T-helper 2 cell treated with Interferon-gamma antibody and Interleukin-4, amounts not matched to agents 5 μg/mL and 100 μg/mL, for 36 hours (primary cell): ENCODE results near the gene GNE.
"Not testable (repeated sequence)": the region's sequence is repeated elsewhere in the genome, so short reads cannot be mapped to it uniquely, and the experiment has no call there.

Source experiments
- DNase-seq: peaks from one replicate; pipeline ENCODE4 v3.0.0; 2021; ENCODE audit warnings: low spot score
- H3K27ac Mint-ChIP-seq: one replicate; pipeline ENCODE4 v1.8.0; 2021; ENCODE audit warnings: mild to moderate bottlenecking, mixed read lengths
- H3K27me3 Mint-ChIP-seq: one replicate; pipeline ENCODE4 v1.8.0; 2021; ENCODE audit warnings: low read depth, mixed read lengths
- H3K36me3 Mint-ChIP-seq: one replicate; pipeline ENCODE4 v1.8.0; 2021; ENCODE audit warnings: low read depth, mixed read lengths
- H3K4me1 Mint-ChIP-seq: one replicate; pipeline ENCODE4 v1.8.0; 2021; ENCODE audit warnings: low read depth, mixed read lengths
- H3K4me3 Mint-ChIP-seq: one replicate; pipeline ENCODE4 v1.8.0; 2022; ENCODE audit warnings: mild to moderate bottlenecking, moderate library complexity, mixed read lengths
- H3K9me3 Mint-ChIP-seq: one replicate; pipeline ENCODE4 v1.8.0; 2021; ENCODE audit warnings: mixed read lengths

The GNE gene

GRCh38 chr9:36249189-36249588 is 9.1 kb downstream of the GNE start:
- H3K4me1 Mint-ChIP-seq = peaks cover 6% of the 10 kb centered on the region
- DNase-seq = no peak
- no peaks in the 10 kb centered on the region for H3K9me3 Mint-ChIP-seq
- no peak overlapping the region for H3K27ac Mint-ChIP-seq
- H3K4me3 Mint-ChIP-seq = no peak overlapping the region
- H3K36me3 Mint-ChIP-seq = peaks cover 18% of the 10 kb centered on the region
- H3K27me3 Mint-ChIP-seq = no peaks in the 10 kb centered on the region

DNA sequence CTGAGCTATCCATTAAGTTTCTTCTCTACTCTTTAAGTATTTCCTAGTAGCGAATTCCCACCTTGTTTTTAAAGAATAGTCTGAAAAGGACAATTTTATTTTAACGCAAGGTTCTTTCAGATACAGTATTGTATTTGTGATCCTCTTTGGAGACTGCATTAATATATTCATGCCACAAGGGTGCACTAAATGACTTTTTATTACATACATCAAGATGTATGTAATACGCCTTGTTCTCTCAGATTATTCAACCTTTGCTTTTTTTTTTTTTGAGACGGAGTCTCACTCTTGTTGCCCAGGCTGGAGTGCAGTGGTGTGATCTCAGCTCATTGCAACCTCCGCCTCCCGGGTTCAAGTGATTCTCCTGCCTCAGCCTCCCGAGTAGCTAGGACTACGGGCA is 10.2 kb downstream of the GNE start:
- H3K9me3 Mint-ChIP-seq, DNase-seq: not testable (repeated sequence)

GRCh38 chr9:36247356-36247755 is 10.9 kb downstream of the GNE start:
- no peaks in the 10 kb centered on the region for H3K27me3 Mint-ChIP-seq
- peaks cover 6% of the 10 kb centered on the region for H3K4me1 Mint-ChIP-seq
- H3K27ac Mint-ChIP-seq = no peak overlapping the region
- H3K9me3 Mint-ChIP-seq = no peaks in the 10 kb centered on the region
- H3K36me3 Mint-ChIP-seq = peaks cover 25% of the 10 kb centered on the region
- H3K4me3 Mint-ChIP-seq = no peak overlapping the region
- DNase-seq = no peak

More for the DNA sequence above, 10.2 kb downstream of the GNE start:
- not testable (repeated sequence) for H3K4me1 Mint-ChIP-seq, H3K27ac Mint-ChIP-seq, H3K4me3 Mint-ChIP-seq, H3K27me3 Mint-ChIP-seq
- peaks cover 23% of the 10 kb centered on the region for H3K36me3 Mint-ChIP-seq

- DNase-seq = no peak
- H3K36me3 Mint-ChIP-seq = peaks cover 30% of the 10 kb centered on the region
- H3K4me3 Mint-ChIP-seq = no peak overlapping the region
- no peaks in the 10 kb centered on the region for H3K9me3 Mint-ChIP-seq
- no peaks in the 10 kb centered on the region for H3K27me3 Mint-ChIP-seq
- H3K4me1 Mint-ChIP-seq = peaks cover 6% of the 10 kb centered on the region
- no peak overlapping the region for H3K27ac Mint-ChIP-seq
Observed at GRCh38 chr9:36245906-36246305, 12.3 kb downstream of the GNE start.

DNA sequence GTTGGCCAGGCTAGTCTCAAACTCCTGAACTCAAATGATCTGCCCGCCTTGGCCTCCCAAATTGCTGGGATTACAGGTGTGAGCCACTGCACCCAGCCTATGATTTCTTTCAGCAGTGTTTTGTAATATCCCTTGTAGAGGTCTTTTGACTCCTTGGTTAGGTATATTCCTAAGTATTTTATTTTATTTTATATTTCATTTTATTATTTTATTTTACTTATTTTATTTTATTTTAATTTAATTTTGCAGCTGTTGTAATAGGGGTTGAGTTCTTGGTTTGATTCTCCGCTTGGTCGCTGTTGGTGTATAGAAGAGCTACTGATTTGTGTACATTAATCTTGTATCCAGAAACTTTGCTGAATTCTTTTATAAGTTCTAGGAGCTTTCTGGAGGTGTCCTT is 18.6 kb downstream of the GNE start:
- H3K27me3 Mint-ChIP-seq, H3K27ac Mint-ChIP-seq, DNase-seq, H3K9me3 Mint-ChIP-seq, H3K4me3 Mint-ChIP-seq, H3K4me1 Mint-ChIP-seq: not testable (repeated sequence)
- H3K36me3 Mint-ChIP-seq = peaks cover 50% of the 10 kb centered on the region

- Mint-ChIP-seq H3K36me3 (peaks cover 52% of the 10 kb centered on the region), H3K27ac (peak overlapping the region; percentile 16)
- not testable (repeated sequence) for H3K9me3 Mint-ChIP-seq, H3K4me1 Mint-ChIP-seq, H3K4me3 Mint-ChIP-seq, H3K27me3 Mint-ChIP-seq, DNase-seq
Observed at GRCh38 chr9:36239205-36239604, 19.0 kb downstream of the GNE start.

DNA sequence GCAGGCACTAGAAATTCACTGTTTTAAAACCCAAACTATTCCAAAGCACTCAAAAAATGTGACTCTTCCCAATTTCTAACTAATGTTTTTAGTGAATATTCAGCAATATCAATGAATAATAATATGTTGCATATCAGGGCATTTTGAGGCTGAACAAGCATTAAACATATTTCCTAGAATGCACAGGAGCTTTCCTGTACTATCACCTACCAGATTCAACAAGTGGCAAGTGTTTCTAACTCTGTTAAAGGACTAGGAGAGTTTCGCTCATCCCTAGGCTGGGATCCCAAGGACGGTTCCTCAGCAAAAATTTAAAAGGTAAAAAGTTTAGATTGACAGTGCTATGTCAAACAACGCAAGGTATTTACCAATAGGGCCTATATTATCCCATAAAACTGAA is 21.0 kb downstream of the GNE start:
- H3K27ac Mint-ChIP-seq = no peak overlapping the region
- H3K4me3 Mint-ChIP-seq = no peak overlapping the region
- no peak for DNase-seq
- H3K9me3 Mint-ChIP-seq = no peaks in the 10 kb centered on the region
- peaks cover 2% of the 10 kb centered on the region for H3K4me1 Mint-ChIP-seq
- no peaks in the 10 kb centered on the region for H3K27me3 Mint-ChIP-seq
- peaks cover 58% of the 10 kb centered on the region for H3K36me3 Mint-ChIP-seq

DNA sequence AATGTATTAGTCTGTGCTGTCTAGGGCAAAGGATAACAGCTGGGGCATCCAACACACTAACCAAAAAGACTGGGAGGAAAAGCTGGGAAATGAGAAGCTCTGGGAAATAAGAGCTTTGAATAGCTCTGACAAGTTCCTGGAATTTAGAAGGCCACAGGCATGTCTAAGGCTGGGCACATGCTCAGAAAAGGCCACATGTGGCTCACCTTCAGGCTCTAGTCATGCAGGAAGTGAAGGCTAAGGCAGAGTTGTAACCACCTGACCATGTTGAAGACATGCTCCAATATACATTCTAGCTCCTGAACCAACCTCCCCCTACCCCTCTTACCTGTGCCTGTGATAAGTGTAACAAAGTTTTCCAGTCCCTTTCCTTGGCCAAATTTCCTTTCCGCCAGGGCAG is 35.8 kb downstream of the GNE start:
- peaks cover 3% of the 10 kb centered on the region for H3K9me3 Mint-ChIP-seq
- no peaks in the 10 kb centered on the region for H3K27me3 Mint-ChIP-seq
- H3K36me3 Mint-ChIP-seq = peaks cover 76% of the 10 kb centered on the region
- no peak overlapping the region for H3K4me3 Mint-ChIP-seq
- no peak overlapping the region for H3K27ac Mint-ChIP-seq
- peaks cover 21% of the 10 kb centered on the region for H3K4me1 Mint-ChIP-seq
- DNase-seq = no peak

- Mint-ChIP-seq H3K9me3 (peaks cover 3% of the 10 kb centered on the region), H3K4me1 (peaks cover 26% of the 10 kb centered on the region), H3K36me3 (peaks cover 74% of the 10 kb centered on the region), H3K4me3 (no peak overlapping the region), H3K27ac (no peak overlapping the region), H3K27me3 (no peaks in the 10 kb centered on the region)
- no peak for DNase-seq
Observed at GRCh38 chr9:36221667-36222066, 36.6 kb downstream of the GNE start.

GRCh38 chr9:36218411-36218901 is 39.8 kb downstream of the GNE start:
- peaks cover 34% of the 10 kb centered on the region for H3K4me1 Mint-ChIP-seq
- DNase-seq = peak; percentile 40
- peaks cover 3% of the 10 kb centered on the region for H3K9me3 Mint-ChIP-seq
- H3K27me3 Mint-ChIP-seq = no peaks in the 10 kb centered on the region
- peak overlapping the region; percentile 55 for H3K4me3 Mint-ChIP-seq
- peaks cover 64% of the 10 kb centered on the region for H3K36me3 Mint-ChIP-seq
- H3K27ac Mint-ChIP-seq = peak overlapping the region; percentile 79

- Mint-ChIP-seq H3K36me3 (peaks cover 64% of the 10 kb centered on the region), H3K27ac (peak overlapping the region; percentile 79), H3K27me3 (no peaks in the 10 kb centered on the region), H3K9me3 (peaks cover 3% of the 10 kb centered on the region), H3K4me3 (peak overlapping the region; percentile 55), H3K4me1 (peaks cover 36% of the 10 kb centered on the region)
- no peak for DNase-seq
Observed at GRCh38 chr9:36218011-36218410, 40.2 kb downstream of the GNE start.

DNA sequence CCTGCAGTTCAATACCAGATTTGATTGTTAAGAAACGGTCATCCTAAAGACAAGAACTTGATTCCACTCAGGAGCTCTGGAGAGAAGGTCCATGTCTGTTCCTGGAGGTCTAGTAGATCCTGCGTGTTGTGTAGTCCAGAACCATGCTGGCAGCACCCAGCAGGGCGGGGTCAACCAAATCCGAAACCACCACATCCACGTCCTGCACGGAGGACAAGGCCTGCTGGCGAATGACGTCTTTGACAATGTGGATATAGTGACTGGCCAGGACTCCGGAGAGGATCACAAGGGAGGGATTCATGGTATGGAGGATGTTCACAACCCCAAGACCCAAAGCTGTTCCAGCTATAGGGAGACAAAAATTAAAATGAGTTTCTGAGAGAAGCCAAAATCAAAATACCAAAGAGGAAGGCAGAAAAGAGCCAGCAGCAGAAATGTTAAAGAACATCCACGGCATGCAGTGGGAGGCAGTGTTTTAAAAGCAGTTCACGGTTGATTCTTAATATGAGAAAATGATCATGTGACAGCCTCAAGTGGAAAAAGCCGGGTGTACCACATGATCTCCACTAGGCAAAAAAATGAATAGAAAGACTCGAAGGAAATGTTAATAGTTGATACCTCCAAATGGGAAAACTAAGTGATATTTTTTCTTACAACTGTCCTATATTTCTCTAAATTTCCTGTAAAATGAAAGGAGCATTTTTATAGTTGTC is 40.8 kb downstream of the GNE start:
- H3K27me3 Mint-ChIP-seq = no peaks in the 10 kb centered on the region
- no peaks in the 10 kb centered on the region for H3K9me3 Mint-ChIP-seq
- peaks cover 60% of the 10 kb centered on the region for H3K36me3 Mint-ChIP-seq
- H3K27ac Mint-ChIP-seq = peak overlapping the region; percentile 79
- peaks cover 37% of the 10 kb centered on the region for H3K4me1 Mint-ChIP-seq
- peak overlapping the region; percentile 55 for H3K4me3 Mint-ChIP-seq
- no peak for DNase-seq

- no peaks in the 10 kb centered on the region for H3K9me3 Mint-ChIP-seq
- no peak overlapping the region for H3K4me3 Mint-ChIP-seq
- no peak overlapping the region for H3K27ac Mint-ChIP-seq
- DNase-seq = no peak
- peaks cover 43% of the 10 kb centered on the region for H3K4me1 Mint-ChIP-seq
- H3K27me3 Mint-ChIP-seq = no peaks in the 10 kb centered on the region
- peaks cover 62% of the 10 kb centered on the region for H3K36me3 Mint-ChIP-seq
Observed at GRCh38 chr9:36214571-36214970, 43.7 kb downstream of the GNE start.

- DNase-seq = no peak
- no peak overlapping the region for H3K27ac Mint-ChIP-seq
- no peak overlapping the region for H3K4me3 Mint-ChIP-seq
- H3K36me3 Mint-ChIP-seq = peaks cover 62% of the 10 kb centered on the region
- peaks cover 43% of the 10 kb centered on the region for H3K4me1 Mint-ChIP-seq
- no peaks in the 10 kb centered on the region for H3K27me3 Mint-ChIP-seq
- H3K9me3 Mint-ChIP-seq = no peaks in the 10 kb centered on the region
Observed at GRCh38 chr9:36213989-36214388, 44.3 kb downstream of the GNE start.

GRCh38 chr9:36213387-36213786 is 44.9 kb downstream of the GNE start:
- Mint-ChIP-seq H3K36me3 (peaks cover 63% of the 10 kb centered on the region), H3K27me3 (no peaks in the 10 kb centered on the region), H3K9me3 (no peaks in the 10 kb centered on the region), H3K27ac (peak overlapping the region; percentile 22), H3K4me1 (peaks cover 42% of the 10 kb centered on the region), H3K4me3 (no peak overlapping the region)
- no peak for DNase-seq
